ENCODE data around the gene PAF1.

The PAF1 gene

GRCh38 chr19:39434123-39435076 is 43.5 kb upstream of the PAF1 start:
- H2BK5ac ChIP-seq (ENCODE audit: low read length), result no peak overlapping the region
- peaks cover 21% of the 10 kb centered on the region for H3K36me3 ChIP-seq (ENCODE audit: control insufficient read depth, insufficient read depth, low read length)
- no peaks in the 10 kb centered on the region for H3K27me3 ChIP-seq (ENCODE audit: insufficient read depth, low read length, poor library complexity)
- no peak overlapping the region for H4K8ac ChIP-seq (ENCODE audit: low read depth, low read length)
- no CpG with 5 or more reads among the region's 10 CpGs for WGBS (ENCODE audit: extremely low coverage, insufficient coverage, low lambda C conversion rate)
- H4K5ac ChIP-seq (ENCODE audit: low read length), result no peak overlapping the region
- peaks cover 25% of the 10 kb centered on the region for H3K79me2 ChIP-seq (ENCODE audit: control insufficient read depth, insufficient read depth, low read length)
- H2BK120ac ChIP-seq (ENCODE audit: low read depth, low read length), result no peak overlapping the region
- peak overlapping the region; percentile 97 for H3K4me3 ChIP-seq (ENCODE audit: low read length)
- H2BK15ac ChIP-seq (replicated peaks; ENCODE audit: low read depth), result no peak overlapping the region
- H3K27ac ChIP-seq (ENCODE audit: low read depth, low read length), result no peak overlapping the region
- no peak overlapping the region for H3K23ac ChIP-seq (ENCODE audit: low read length)
- peak overlapping the region; percentile 100 for H3K56ac ChIP-seq (ENCODE audit: low read length)
- H3K4me2 ChIP-seq (ENCODE audit: low read length), result peak overlapping the region; percentile 78
- H3K4me1 ChIP-seq (ENCODE audit: control insufficient read depth, low read depth, low read length), result peaks cover 11% of the 10 kb centered on the region
- DNase-seq, result no peak
- no peak overlapping the region for H3K4ac ChIP-seq (ENCODE audit: low read depth, low read length)
- H3K18ac ChIP-seq (ENCODE audit: low read length), result no peak overlapping the region
- peak overlapping the region; percentile 99 for H3K9ac ChIP-seq (ENCODE audit: low read length)
- H2AK5ac ChIP-seq (ENCODE audit: low read length), result no peak overlapping the region
- H3K79me1 ChIP-seq (ENCODE audit: low read length), result peaks cover 16% of the 10 kb centered on the region

- peaks cover 21% of the 10 kb centered on the region for H3K36me3 ChIP-seq (ENCODE audit: control insufficient read depth, insufficient read depth, low read length)
- no peak overlapping the region for H3K4me3 ChIP-seq (ENCODE audit: low read length)
- H3K27ac ChIP-seq (ENCODE audit: low read depth, low read length), result no peak overlapping the region
- H3K23ac ChIP-seq (ENCODE audit: low read length), result no peak overlapping the region
- H3K4me1 ChIP-seq (ENCODE audit: control insufficient read depth, low read depth, low read length), result peaks cover 14% of the 10 kb centered on the region
- H2BK5ac ChIP-seq (ENCODE audit: low read length), result no peak overlapping the region
- H3K56ac ChIP-seq (ENCODE audit: low read length), result peak overlapping the region; percentile 40
- H3K4me2 ChIP-seq (ENCODE audit: low read length), result peak overlapping the region; percentile 54
- WGBS (ENCODE audit: extremely low coverage, insufficient coverage, low lambda C conversion rate), result no CpG with 5 or more reads among the region's 8 CpGs
- H4K5ac ChIP-seq (ENCODE audit: low read length), result no peak overlapping the region
- H2AK5ac ChIP-seq (ENCODE audit: low read length), result no peak overlapping the region
- H2BK15ac ChIP-seq (replicated peaks; ENCODE audit: low read depth), result no peak overlapping the region
- no peak overlapping the region for H4K8ac ChIP-seq (ENCODE audit: low read depth, low read length)
- no peaks in the 10 kb centered on the region for H3K27me3 ChIP-seq (ENCODE audit: insufficient read depth, low read length, poor library complexity)
- no peak overlapping the region for H3K18ac ChIP-seq (ENCODE audit: low read length)
- H3K79me2 ChIP-seq (ENCODE audit: control insufficient read depth, insufficient read depth, low read length), result peaks cover 25% of the 10 kb centered on the region
- peak overlapping the region; percentile 99 for H3K9ac ChIP-seq (ENCODE audit: low read length)
- H3K4ac ChIP-seq (ENCODE audit: low read depth, low read length), result no peak overlapping the region
- H2BK120ac ChIP-seq (ENCODE audit: low read depth, low read length), result no peak overlapping the region
- peaks cover 16% of the 10 kb centered on the region for H3K79me1 ChIP-seq (ENCODE audit: low read length)
- DNase-seq, result no peak
Observed at GRCh38 chr19:39433480-39434079, 42.7 kb upstream of the PAF1 start.

DNA sequence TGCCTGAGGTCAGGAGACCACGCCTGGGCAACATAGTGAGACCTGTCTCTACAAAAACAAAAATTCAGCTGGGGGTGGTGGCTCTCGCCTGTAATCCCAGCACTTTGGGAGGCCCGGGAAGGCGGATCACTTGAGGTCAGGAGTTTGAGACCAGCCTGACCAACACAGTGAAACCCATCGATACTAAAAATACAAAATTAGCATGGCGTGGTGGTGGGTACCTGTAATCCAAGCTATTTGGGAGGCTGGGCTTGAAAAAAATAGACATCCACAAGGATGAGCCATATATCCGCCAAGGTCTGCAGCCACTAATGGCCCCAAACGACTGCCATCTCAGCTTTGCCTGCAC is 41.7 kb upstream of the PAF1 start:
- Histone ChIP-seq H3K27ac (ENCODE audit: low read depth, low read length) (no peak overlapping the region), H2BK120ac (ENCODE audit: low read depth, low read length) (no peak overlapping the region), H3K4me2 (ENCODE audit: low read length) (no peak overlapping the region), H3K27me3 (ENCODE audit: insufficient read depth, low read length, poor library complexity) (no peaks in the 10 kb centered on the region), H3K4ac (ENCODE audit: low read depth, low read length) (no peak overlapping the region), H3K23ac (ENCODE audit: low read length) (no peak overlapping the region), H3K56ac (ENCODE audit: low read length) (no peak overlapping the region), H4K5ac (ENCODE audit: low read length) (no peak overlapping the region), H3K36me3 (ENCODE audit: control insufficient read depth, insufficient read depth, low read length) (peaks cover 21% of the 10 kb centered on the region), H3K4me1 (ENCODE audit: control insufficient read depth, low read depth, low read length) (peaks cover 17% of the 10 kb centered on the region), H3K79me2 (ENCODE audit: control insufficient read depth, insufficient read depth, low read length) (peaks cover 25% of the 10 kb centered on the region), H2BK15ac (replicated peaks; ENCODE audit: low read depth) (no peak overlapping the region), H2AK5ac (ENCODE audit: low read length) (no peak overlapping the region), H3K79me1 (ENCODE audit: low read length) (peaks cover 16% of the 10 kb centered on the region), H3K18ac (ENCODE audit: low read length) (no peak overlapping the region), H3K9ac (ENCODE audit: low read length) (no peak overlapping the region), H3K4me3 (ENCODE audit: low read length) (no peak overlapping the region), H2BK5ac (ENCODE audit: low read length) (no peak overlapping the region), H4K8ac (ENCODE audit: low read depth, low read length) (no peak overlapping the region)
- no peak for DNase-seq
- WGBS (ENCODE audit: extremely low coverage, insufficient coverage, low lambda C conversion rate), result no CpG with 5 or more reads among the region's 8 CpGs

GRCh38 chr19:39430675-39431593 is 40.0 kb upstream of the PAF1 start:
- H3K36me3 ChIP-seq (ENCODE audit: control insufficient read depth, insufficient read depth, low read length), result peaks cover 21% of the 10 kb centered on the region
- H2BK15ac ChIP-seq (replicated peaks; ENCODE audit: low read depth), result no peak overlapping the region
- H4K5ac ChIP-seq (ENCODE audit: low read length), result no peak overlapping the region
- peaks cover 14% of the 10 kb centered on the region for H3K4me1 ChIP-seq (ENCODE audit: control insufficient read depth, low read depth, low read length)
- H2BK5ac ChIP-seq (ENCODE audit: low read length), result no peak overlapping the region
- no peak overlapping the region for H3K4me2 ChIP-seq (ENCODE audit: low read length)
- H3K79me1 ChIP-seq (ENCODE audit: low read length), result peaks cover 16% of the 10 kb centered on the region
- H2BK120ac ChIP-seq (ENCODE audit: low read depth, low read length), result no peak overlapping the region
- peak; percentile 81 for DNase-seq
- no peak overlapping the region for H3K23ac ChIP-seq (ENCODE audit: low read length)
- no peak overlapping the region for H2AK5ac ChIP-seq (ENCODE audit: low read length)
- H3K9ac ChIP-seq (ENCODE audit: low read length), result no peak overlapping the region
- H3K56ac ChIP-seq (ENCODE audit: low read length), result no peak overlapping the region
- H4K8ac ChIP-seq (ENCODE audit: low read depth, low read length), result no peak overlapping the region
- H3K27ac ChIP-seq (ENCODE audit: low read depth, low read length), result no peak overlapping the region
- H3K27me3 ChIP-seq (ENCODE audit: insufficient read depth, low read length, poor library complexity), result no peaks in the 10 kb centered on the region
- no peak overlapping the region for H3K4ac ChIP-seq (ENCODE audit: low read depth, low read length)
- H3K79me2 ChIP-seq (ENCODE audit: control insufficient read depth, insufficient read depth, low read length), result peaks cover 25% of the 10 kb centered on the region
- H3K18ac ChIP-seq (ENCODE audit: low read length), result no peak overlapping the region
- no CpG with 5 or more reads among the region's 25 CpGs for WGBS (ENCODE audit: extremely low coverage, insufficient coverage, low lambda C conversion rate)
- H3K4me3 ChIP-seq (ENCODE audit: low read length), result no peak overlapping the region

GRCh38 chr19:39428283-39429112 is 37.6 kb upstream of the PAF1 start:
- H4K8ac ChIP-seq (ENCODE audit: low read depth, low read length), result no peak overlapping the region
- H3K4me1 ChIP-seq (ENCODE audit: control insufficient read depth, low read depth, low read length), result peaks cover 8% of the 10 kb centered on the region
- peak overlapping the region; percentile 88 for H3K18ac ChIP-seq (ENCODE audit: low read length)
- peaks cover 30% of the 10 kb centered on the region for H3K36me3 ChIP-seq (ENCODE audit: control insufficient read depth, insufficient read depth, low read length)
- peak overlapping the region; percentile 81 for H3K23ac ChIP-seq (ENCODE audit: low read length)
- no peak overlapping the region for H2AK5ac ChIP-seq (ENCODE audit: low read length)
- H3K9ac ChIP-seq (ENCODE audit: low read length), result peak overlapping the region; percentile 62
- peak; percentile 97 for DNase-seq
- H3K56ac ChIP-seq (ENCODE audit: low read length), result peak overlapping the region; percentile 68
- peak overlapping the region; percentile 89 for H3K27ac ChIP-seq (ENCODE audit: low read depth, low read length)
- H3K79me1 ChIP-seq (ENCODE audit: low read length), result peaks cover 10% of the 10 kb centered on the region
- no peak overlapping the region for H4K5ac ChIP-seq (ENCODE audit: low read length)
- no peaks in the 10 kb centered on the region for H3K27me3 ChIP-seq (ENCODE audit: insufficient read depth, low read length, poor library complexity)
- H3K4me2 ChIP-seq (ENCODE audit: low read length), result no peak overlapping the region
- H3K4ac ChIP-seq (ENCODE audit: low read depth, low read length), result peak overlapping the region; percentile 41
- H2BK120ac ChIP-seq (ENCODE audit: low read depth, low read length), result no peak overlapping the region
- H2BK5ac ChIP-seq (ENCODE audit: low read length), result peak overlapping the region; percentile 65
- no peak overlapping the region for H2BK15ac ChIP-seq (replicated peaks; ENCODE audit: low read depth)
- H3K79me2 ChIP-seq (ENCODE audit: control insufficient read depth, insufficient read depth, low read length), result peaks cover 3% of the 10 kb centered on the region
- no peak overlapping the region for H3K4me3 ChIP-seq (ENCODE audit: low read length)
- no CpG with 5 or more reads among the region's 23 CpGs for WGBS (ENCODE audit: extremely low coverage, insufficient coverage, low lambda C conversion rate)
